Endothelial cell of umbilical vein (primary cell): ENCODE measurements around the gene STH. TPM values are rescaled to one million over a fixed set of nuclear protein-coding genes. Genes with fewer than 3 reads are reported as not detected.

Source experiments
- BruUV-seq: library from RNA; stranded (reverse); fragments of 400-500 nt; replicated peaks from 2 replicates; lab custom pipeline; 2021; lab: Mats Ljungman, UMichigan
- CTCF ChIA-PET: fragments of 300-600, 350-600 bp; sonication (Branson Sonifier 250); formaldehyde crosslinking; loops from one replicate; lab custom pipeline; 2021; ENCODE audit warnings: antibody characterized with exemption, inconsistent platforms; lab: Charles Lee
- POLR2A ChIA-PET: fragments of 300-600, 350-600 bp; sonication (Branson Sonifier 250); formaldehyde crosslinking; loops from one replicate; lab custom pipeline; 2021; ENCODE audit warnings: antibody characterized with exemption, inconsistent platforms; lab: Charles Lee
- DNase-seq: peaks from one replicate; pipeline ENCODE4 v3.0.0-alpha.2; 2011; ENCODE audit warnings: low read depth, low spot score
- FAIRE-seq: peaks from 2 replicates; lab custom pipeline; 2011; peaks lifted over from hg19 to GRCh38; lab: Jason Lieb, UNC
- H2AFZ ChIP-seq: 2 replicates; pipeline ENCODE4 v1.6.0; 2012; ENCODE audit warnings: low read depth, low read length, control low read depth, inconsistent platforms
- H3K27ac ChIP-seq: 2 replicates; pipeline ENCODE4 v1.5.1; 2011; ENCODE audit warnings: low read depth, mild to moderate bottlenecking, control low read depth, low read length, moderate library complexity; ENCODE audit not compliant: insufficient read depth
- H3K27me3 ChIP-seq, 2 experiments: 2 replicates each; pipeline versions ENCODE4 v1.6.0 to v1.6.1; 2011; ENCODE audit warnings: low read length in 2 of 2, mixed read lengths in 1 of 2; ENCODE audit not compliant: control insufficient read depth in 2 of 2, insufficient read depth in 2 of 2
- H3K36me3 ChIP-seq, 2 experiments: 2 replicates in 1 of 2; 3 replicates in 1 of 2; pipeline ENCODE4 v1.5.1; 2011; ENCODE audit warnings: low read length in 2 of 2, mild to moderate bottlenecking in 1 of 2, moderate library complexity in 1 of 2; ENCODE audit not compliant: control insufficient read depth in 2 of 2, insufficient read depth in 2 of 2; ENCODE audit errors: extremely low read depth in 1 of 2
- H3K4me1 ChIP-seq: 3 replicates; pipeline ENCODE4 v1.5.1; 2011; ENCODE audit warnings: mild to moderate bottlenecking, low read length; ENCODE audit not compliant: control insufficient read depth, insufficient read depth; ENCODE audit errors: extremely low read depth
- H3K4me2 ChIP-seq: 2 replicates; pipeline ENCODE4 v1.6.1; 2011; ENCODE audit warnings: low read length, control low read depth, mixed read lengths; ENCODE audit not compliant: insufficient read depth
- H3K4me3 ChIP-seq, 3 experiments: fragments of 200-600 bp in 1 of 3; sonication (generic), shearing (Covaris generic) in 1 of 3; replicated peaks in 1 of 3; 2 replicates each; pipeline ENCODE4 v1.5.1; 2011 to 2016; ENCODE audit warnings: control low read depth in 3 of 3, low read length in 3 of 3, mild to moderate bottlenecking in 2 of 3, inconsistent platforms in 1 of 3, low read depth in 1 of 3, moderate library complexity in 1 of 3; ENCODE audit not compliant: insufficient read depth in 1 of 3
- H3K79me2 ChIP-seq: 2 replicates; pipeline ENCODE4 v1.6.0; 2012; ENCODE audit warnings: low read length, inconsistent platforms; ENCODE audit not compliant: control insufficient read depth, insufficient read depth
- H3K9ac ChIP-seq: replicated peaks from 2 replicates; pipeline ENCODE3; 2011; ENCODE audit warnings: low read length, control low read depth; ENCODE audit not compliant: insufficient read depth; ENCODE audit errors: extremely low read depth
- H3K9me1 ChIP-seq: replicated peaks from 3 replicates; pipeline ENCODE4 v1.6.0; 2011; ENCODE audit warnings: mild to moderate bottlenecking, low read length; ENCODE audit not compliant: control insufficient read depth, insufficient read depth; ENCODE audit errors: extremely low read depth
- H3K9me3 ChIP-seq: replicated peaks from 2 replicates; pipeline ENCODE4 v1.5.1; 2012; ENCODE audit warnings: low read length, inconsistent platforms; ENCODE audit not compliant: control insufficient read depth, insufficient read depth
- H4K20me1 ChIP-seq: replicated peaks from 2 replicates; pipeline ENCODE3; 2011; ENCODE audit warnings: mild to moderate bottlenecking, low read length; ENCODE audit not compliant: control insufficient read depth, insufficient read depth; ENCODE audit errors: extremely low read depth
- CTCF ChIP-seq, 2 donors: IDR thresholded peaks; 1 replicate in 1 of 2; 2 replicates in 1 of 2; pipeline ENCODE4 v1.5.1; 2011; ENCODE audit warnings: low read length in 2 of 2, mild to moderate bottlenecking in 2 of 2, moderate library complexity in 2 of 2, control low read depth in 1 of 2, inconsistent platforms in 1 of 2, low read depth in 1 of 2; ENCODE audit not compliant: insufficient read depth in 1 of 2; ENCODE audit errors: extremely low read depth in 1 of 2
- EZH2 ChIP-seq: IDR thresholded peaks from 2 replicates; pipeline ENCODE4 v1.6.1; 2012; ENCODE audit warnings: borderline replicate concordance, low read depth, mild to moderate bottlenecking, moderate library complexity, low read length, inconsistent platforms; ENCODE audit not compliant: severe bottlenecking
- FOS ChIP-seq: IDR thresholded peaks from 2 replicates; pipeline ENCODE4 v1.6.1; 2011; ENCODE audit warnings: mild to moderate bottlenecking, low read length, moderate library complexity, borderline replicate concordance; ENCODE audit not compliant: insufficient read depth
- GATA2 ChIP-seq: IDR thresholded peaks from 2 replicates; pipeline ENCODE4 v1.7.0; 2011; ENCODE audit warnings: low read depth, mild to moderate bottlenecking, moderate library complexity, mixed read lengths, low read length; ENCODE audit not compliant: insufficient read length, insufficient read depth
- JUN ChIP-seq: IDR thresholded peaks from 2 replicates; pipeline ENCODE4 v1.6.1; 2011; ENCODE audit warnings: borderline replicate concordance, low read depth; ENCODE audit not compliant: insufficient read length, insufficient read depth
- MAX ChIP-seq: IDR thresholded peaks from 2 replicates; pipeline ENCODE4 v1.6.1; 2011; ENCODE audit not compliant: insufficient read depth, insufficient read length
- MYC ChIP-seq: IDR thresholded peaks from one replicate; pipeline ENCODE4 v1.6.1; 2011; ENCODE audit warnings: mild to moderate bottlenecking, low read depth, low read length
- POLR2A ChIP-seq: IDR thresholded peaks from 2 replicates; pipeline ENCODE4 v1.6.1; 2012; ENCODE audit warnings: low read depth, mild to moderate bottlenecking, control low read depth, low read length
- POLR2AphosphoS5 ChIP-seq: IDR thresholded peaks from 2 replicates; pipeline ENCODE4 v1.6.1; 2012; ENCODE audit warnings: low read depth, mild to moderate bottlenecking, control low read depth, low read length, moderate library complexity; ENCODE audit not compliant: insufficient read depth
- dilution Hi-C: fragments of 300-500 bp; cut with MboI; formaldehyde crosslinking; loops from one replicate; pipeline ENCODE4 v1.15.0; 2019; ENCODE audit warnings: low sequenced_read_pairs; ENCODE audit not compliant: extremely low pct_ligation_motif_present
- intact Hi-C: fragments of 100-400 bp; cut with micrococcal nuclease; formaldehyde crosslinking; loops from one replicate; pipeline ENCODE4 v1.10.0; 2022
- polyA plus RNA-seq, 4 experiments: library from polyadenylated mRNA; depleted of rRNA in 3 of 4; stranded (reverse) in 3 of 4; unstranded in 1 of 4; fragments of >200 nt; gene quantifications; 2 replicates each; pipeline versions ENCODE4 v1.2.1 to v1.2.3, GENCODE V29; 2011 to 2012; ENCODE audit warnings: missing spikeins in 1 of 4
- total RNA-seq: library from RNA; stranded (reverse); gene quantifications from 2 replicates; pipeline ENCODE4 v1.2.3, GENCODE V29; 2021

Gene STH
- total and polyA plus RNA-seq, 2 donors (not counting 3 experiments of a cell fraction or from before 2014, with no cell fraction given) = not detected

- BruUV-seq = no TSS peak
- Histone ChIP-seq H3K9ac (no peak overlapping the region), H3K9me1 (no peaks in the 10 kb centered on the region), H3K4me2 (no peak overlapping the region), H3K27ac (no peak overlapping the region), H3K36me3 (peaks cover 0 to 13% of the 10 kb centered on the region in 2 experiments), H3K4me3 (no peak overlapping the region), H3K4me1 (no peaks in the 10 kb centered on the region), H2AFZ (no peak overlapping the region), H4K20me1 (no peaks in the 10 kb centered on the region), H3K27me3 (no peaks in the 10 kb centered on the region), H3K79me2 (no peaks in the 10 kb centered on the region), H3K9me3 (no peaks in the 10 kb centered on the region)
- dilution Hi-C loops = no loop called here
- FAIRE-seq = no peak
- TF ChIP-seq MYC (no peak), JUN (no peak), POLR2A (no peak), GATA2 (no peak), EZH2 (no peak)
- POLR2A ChIA-PET = no interaction called here
- CTCF ChIA-PET = no interaction called here
- DNase-seq = no peak
- intact Hi-C loops = no loop called here
Measured at GRCh38 chr17:46024590-46024989, 25.5 kb downstream of the STH start.

- dilution Hi-C loops = no loop called here
- CTCF ChIA-PET = interaction anchor here (1.6 kb wide), 1 partner anchor 19 kb away, joined by 5 read pairs; no protein-coding TSS in a partner anchor
Measured at GRCh38 chr17:46025060-46025459, 26.0 kb downstream of the STH start.

More at GRCh38 chr17:46025060-46025459, 26.0 kb downstream of the STH start:
- POLR2A ChIA-PET = no interaction called here
- no peak for FAIRE-seq
- Histone ChIP-seq H3K4me2 (no peak overlapping the region), H2AFZ (no peak overlapping the region), H3K4me3 (no peak overlapping the region), H3K27ac (no peak overlapping the region), H3K9me1 (no peaks in the 10 kb centered on the region), H3K9ac (no peak overlapping the region), H4K20me1 (no peaks in the 10 kb centered on the region), H3K79me2 (no peaks in the 10 kb centered on the region), H3K27me3 (no peaks in the 10 kb centered on the region), H3K4me1 (no peaks in the 10 kb centered on the region), H3K36me3 (peaks cover 0 to 13% of the 10 kb centered on the region in 2 experiments), H3K9me3 (no peaks in the 10 kb centered on the region)
- TF ChIP-seq FOS = no peak
- TF ChIP-seq EZH2 = no peak
- TF ChIP-seq MYC = no peak
- TF ChIP-seq JUN = no peak
- no peak for TF ChIP-seq GATA2
- TF ChIP-seq CTCF (IDR thresholded peaks at IDR 0.05; ENCODE audit: extremely low read depth in 1 of 2, insufficient read depth in 1 of 2, low read depth in 1 of 2, low read length in 2 of 2) = no peak
- no peak for TF ChIP-seq POLR2A
- no peak for TF ChIP-seq POLR2AphosphoS5
- no peak for TF ChIP-seq MAX
- BruUV-seq = no TSS peak
- intact Hi-C loops = no loop called here
- DNase-seq = no peak
